HCT116 (cell line): ENCODE measurements around the gene EPHA4. TPM values are rescaled to one million over a fixed set of nuclear protein-coding genes. Genes with fewer than 3 reads are reported as not detected.

Experiments used
- ATAC-seq: fragments of 200-7000 bp; cut with Tn5 transposase; 2 replicates; pipeline ENCODE4 v1.9.1; 2020; ENCODE audit warnings: mild to moderate bottlenecking, moderate library complexity
- BruUV-seq: library from RNA; stranded (reverse); fragments of 400-500 nt; replicated peaks from 2 replicates; lab custom pipeline; 2021; lab: Mats Ljungman, UMichigan
- CTCF ChIA-PET: fragments of 300-600 bp; sonication (Branson Sonifier 250); formaldehyde crosslinking; loops from one replicate; lab custom pipeline; 2021; ENCODE audit warnings: antibody characterized with exemption; lab: Charles Lee
- POLR2A ChIA-PET: fragments of 300-600, 350-600 bp; sonication (Branson Sonifier 250); formaldehyde crosslinking; loops from one replicate; lab custom pipeline; 2021; ENCODE audit warnings: antibody characterized with exemption; lab: Charles Lee
- RAD21 ChIA-PET, 2 experiments: fragments of 300-600 bp; sonication (Branson Sonifier 250); formaldehyde crosslinking; loops; one replicate each; lab custom pipeline; 2023; ENCODE audit warnings: low total read pairs in 2 of 2; ENCODE audit not compliant: uncharacterized antibody in 2 of 2, unreplicated experiment in 2 of 2, low non-redundant PET in 1 of 2; lab: Charles Lee
- DNase-seq: peaks from one replicate; pipeline ENCODE4 v3.0.0-alpha.2; 2010; ENCODE audit warnings: low read depth, low spot score
- H2AFZ ChIP-seq: fragments of 200-600 bp; shearing (Covaris generic), sonication (generic); 2 replicates; pipeline ENCODE4 v1.6.1; 2017; ENCODE audit warnings: low read depth, mixed run types, mixed read lengths, antibody characterized with exemption, low read length; ENCODE audit not compliant: poor library complexity, severe bottlenecking
- H3K27ac ChIP-seq: 2 replicates; pipeline ENCODE4 v1.5.1; 2012; ENCODE audit warnings: low read depth, low read length
- H3K27me3 ChIP-seq: fragments of 200-600 bp; sonication (generic); 2 replicates; pipeline ENCODE4 v1.6.1; 2016; ENCODE audit warnings: mixed run types, low read length, mixed read lengths; ENCODE audit not compliant: insufficient read depth
- H3K36me3 ChIP-seq, 2 experiments: fragments of 200-500 bp in 1 of 2; fragments of 200-600 bp in 1 of 2; sonication (Bioruptor generic) in 1 of 2; sonication (generic) in 1 of 2; 2 replicates each; pipeline versions ENCODE4 v1.5.1 to v1.6.1; 2014 to 2016; ENCODE audit warnings: low read length in 2 of 2, inconsistent platforms in 1 of 2, mixed read lengths in 1 of 2, mixed run types in 1 of 2; ENCODE audit not compliant: insufficient read depth in 2 of 2, control insufficient read depth in 1 of 2
- H3K4me1 ChIP-seq, 2 experiments: fragments of 200-600 bp in 1 of 2; sonication (generic) in 1 of 2; 2 replicates each; pipeline versions ENCODE4 v1.5.1 to v1.6.1; 2012 to 2017; ENCODE audit warnings: low read length in 2 of 2, inconsistent platforms in 1 of 2, mild to moderate bottlenecking in 1 of 2, mixed read lengths in 1 of 2, mixed run types in 1 of 2, moderate library complexity in 1 of 2; ENCODE audit not compliant: insufficient read depth in 2 of 2, control insufficient read depth in 1 of 2
- H3K4me2 ChIP-seq: fragments of 200-600 bp; sonication (generic); 2 replicates; pipeline ENCODE4 v1.6.1; 2017; ENCODE audit warnings: mixed run types, low read length, mixed read lengths
- H3K4me3 ChIP-seq, 2 experiments: fragments of 200-600 bp in 1 of 2; sonication (generic) in 1 of 2; replicated peaks in 1 of 2; 2 replicates each; pipeline ENCODE4 v1.5.1; 2011 to 2016; ENCODE audit warnings: low read length in 2 of 2, control low read depth in 1 of 2, low read depth in 1 of 2, mild to moderate bottlenecking in 1 of 2, mixed read lengths in 1 of 2, mixed run types in 1 of 2
- H3K79me2 ChIP-seq: fragments of 200-600 bp; sonication (generic); 2 replicates; pipeline ENCODE4 v1.6.1; 2017; ENCODE audit warnings: mild to moderate bottlenecking, mixed run types, low read length, moderate library complexity, mixed read lengths; ENCODE audit not compliant: insufficient read depth
- H3K9ac ChIP-seq: fragments of 200-600 bp; sonication (generic); 2 replicates; pipeline ENCODE4 v1.6.1; 2016; ENCODE audit warnings: low read length, mixed read lengths
- H3K9me2 ChIP-seq: fragments of 200-600 bp; sonication (generic), shearing (Covaris generic); 2 replicates; pipeline ENCODE4 v1.6.1; 2017; ENCODE audit warnings: mixed run types, mild to moderate bottlenecking, moderate library complexity; ENCODE audit not compliant: insufficient read depth
- H3K9me3 ChIP-seq, 2 experiments: fragments of 200-500 bp in 1 of 2; fragments of 200-600 bp in 1 of 2; sonication (Bioruptor generic) in 1 of 2; sonication (generic) in 1 of 2; 2 replicates each; pipeline ENCODE4 v1.6.1; 2014 to 2017; ENCODE audit warnings: low read length in 2 of 2, mixed read lengths in 2 of 2, inconsistent platforms in 1 of 2, low read depth in 1 of 2, mild to moderate bottlenecking in 1 of 2, mixed run types in 1 of 2, moderate library complexity in 1 of 2; ENCODE audit not compliant: control insufficient read depth in 1 of 2, insufficient read depth in 1 of 2
- H4K20me1 ChIP-seq: fragments of 200-600 bp; sonication (generic), shearing (Covaris generic); 2 replicates; pipeline ENCODE4 v1.6.1; 2017; ENCODE audit warnings: mixed run types, mild to moderate bottlenecking, moderate library complexity; ENCODE audit not compliant: insufficient read depth
- CBX3 ChIP-seq: IDR thresholded peaks from 2 replicates; pipeline ENCODE4 v1.6.1; 2012; ENCODE audit warnings: low read depth
- EGR1 ChIP-seq: IDR thresholded peaks from 2 replicates; pipeline ENCODE4 v1.6.1; 2012; ENCODE audit warnings: low read depth
- ELF1 ChIP-seq: IDR thresholded peaks from 2 replicates; pipeline ENCODE4 v1.6.1; 2012; ENCODE audit warnings: low read depth, borderline replicate concordance
- EZH2 ChIP-seq: fragments of 200-600 bp; sonication (generic); IDR thresholded peaks from 2 replicates; pipeline ENCODE4 v1.6.1; 2017; ENCODE audit warnings: antibody characterized with exemption, mixed run types
- EZH2phosphoT487 ChIP-seq: fragments of 200-600 bp; IDR thresholded peaks from 2 replicates; pipeline ENCODE4 v1.6.1; 2018; ENCODE audit warnings: antibody characterized with exemption, borderline replicate concordance
- FOSL1 ChIP-seq: IDR thresholded peaks from 2 replicates; pipeline ENCODE4 v1.6.1; 2012; ENCODE audit warnings: low read depth
- MAX ChIP-seq: IDR thresholded peaks from 2 replicates; pipeline ENCODE4 v1.6.1; 2012
- RAD21 ChIP-seq: IDR thresholded peaks from 2 replicates; pipeline ENCODE4 v1.6.1; 2012; ENCODE audit warnings: low read depth, mild to moderate bottlenecking
- SIN3A ChIP-seq: IDR thresholded peaks from 2 replicates; pipeline ENCODE4 v1.6.1; 2012; ENCODE audit warnings: low read depth
- SRF ChIP-seq: IDR thresholded peaks from 2 replicates; pipeline ENCODE4 v1.6.1; 2012; ENCODE audit warnings: low read depth
- YY1 ChIP-seq: IDR thresholded peaks from 2 replicates; pipeline ENCODE4 v1.6.1; 2011; ENCODE audit warnings: low read length, low read depth, moderate library complexity, mild to moderate bottlenecking; ENCODE audit not compliant: insufficient replicate concordance; ENCODE audit errors: extremely low read depth
- ZFX ChIP-seq: fragments of 450-650 bp; IDR thresholded peaks from 2 replicates; pipeline ENCODE4 v1.6.1; 2017
- ZNF274 ChIP-seq: fragments of 200-500 bp; sonication (Bioruptor generic); IDR thresholded peaks from 2 replicates; pipeline ENCODE4 v1.6.1; 2014; ENCODE audit warnings: mild to moderate bottlenecking, low read depth, low read length, inconsistent platforms
- intact Hi-C: fragments of 100-400 bp; cut with micrococcal nuclease; formaldehyde crosslinking; loops from 2 replicates; pipeline ENCODE4 v1.10.0; 2022
- total RNA-seq: library from RNA; stranded (reverse); gene quantifications from one replicate; pipeline ENCODE4 v1.2.1, GENCODE V29; 2021; ENCODE audit not compliant: unreplicated experiment
- TF ChIP-seq, protein P1 (sequence below): IDR thresholded peaks from 2 replicates; pipeline ENCODE4 v1.6.1; 2012
- TF ChIP-seq, protein P2 (sequence below), 3 experiments: fragments of 200-600 bp in 1 of 3; sonication (generic) in 1 of 3; IDR thresholded peaks in 2 of 3; conservative IDR thresholded peaks in 1 of 3; 2 replicates each; pipeline ENCODE4 v1.5.1; 2012 to 2017; ENCODE audit warnings: low read depth in 2 of 3, low read length in 2 of 3, antibody characterized with exemption in 1 of 3, borderline replicate concordance in 1 of 3, control low read depth in 1 of 3, mild to moderate bottlenecking in 1 of 3, mixed read lengths in 1 of 3, mixed run types in 1 of 3, moderate library complexity in 1 of 3; ENCODE audit not compliant: insufficient read depth in 1 of 3

EPHA4 gene
- total RNA-seq, 1 experiment from 2014 or later, result 3.5 TPM

DNA sequence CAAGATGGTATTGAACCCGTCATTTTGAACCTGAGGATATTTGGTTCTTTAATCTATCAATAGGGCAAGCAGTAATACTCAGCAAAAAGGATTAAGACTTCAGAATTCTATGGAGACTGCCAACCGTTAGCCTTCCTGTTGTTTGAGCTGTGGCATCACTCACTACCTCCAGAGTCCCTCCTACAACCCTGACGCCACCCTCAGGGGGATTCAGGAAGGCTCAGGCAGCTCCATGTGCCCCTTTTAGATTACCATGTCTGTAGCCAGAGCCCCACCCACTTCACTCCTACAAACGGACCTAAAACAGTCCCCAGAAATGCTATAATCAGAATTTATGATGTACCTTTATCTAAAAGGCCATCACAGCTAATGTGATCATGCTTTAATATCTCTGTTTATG lies 172.9 kb downstream of the EPHA4 start:
- no peaks in the 10 kb centered on the region for H3K4me1 ChIP-seq
- H3K36me3 ChIP-seq, result no peaks in the 10 kb centered on the region
- no peak overlapping the region for H3K9ac ChIP-seq
- no peak for DNase-seq
- no peak for ATAC-seq
- no peaks in the 10 kb centered on the region for H3K9me2 ChIP-seq
- RAD21 ChIA-PET, result no interaction called here
- H3K79me2 ChIP-seq, result no peaks in the 10 kb centered on the region
- CTCF ChIA-PET, result no interaction called here
- H3K4me2 ChIP-seq, result no peak overlapping the region
- peaks cover 7% of the 10 kb centered on the region; the same call in 1 of the 2 replicates for H3K27me3 ChIP-seq
- TF ChIP-seq ZFX, result no peak
- no peak for TF ChIP-seq FOSL1
- no peak for TF ChIP-seq RAD21
- TF ChIP-seq SRF, result no peak
- no peak for TF ChIP-seq YY1
- no peak for TF ChIP-seq ELF1
- no peak for TF ChIP-seq ZNF274
- TF ChIP-seq CBX3, result no peak
- no peak for TF ChIP-seq EZH2phosphoT487
- no peak for TF ChIP-seq SIN3A
- no peak for TF ChIP-seq MAX
- no peak for TF ChIP-seq EZH2
- TF ChIP-seq, protein P1, sequence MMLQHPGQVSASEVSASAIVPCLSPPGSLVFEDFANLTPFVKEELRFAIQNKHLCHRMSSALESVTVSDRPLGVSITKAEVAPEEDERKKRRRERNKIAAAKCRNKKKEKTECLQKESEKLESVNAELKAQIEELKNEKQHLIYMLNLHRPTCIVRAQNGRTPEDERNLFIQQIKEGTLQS, result no peak
- TF ChIP-seq EGR1, result no peak
- TF ChIP-seq, protein P2, sequence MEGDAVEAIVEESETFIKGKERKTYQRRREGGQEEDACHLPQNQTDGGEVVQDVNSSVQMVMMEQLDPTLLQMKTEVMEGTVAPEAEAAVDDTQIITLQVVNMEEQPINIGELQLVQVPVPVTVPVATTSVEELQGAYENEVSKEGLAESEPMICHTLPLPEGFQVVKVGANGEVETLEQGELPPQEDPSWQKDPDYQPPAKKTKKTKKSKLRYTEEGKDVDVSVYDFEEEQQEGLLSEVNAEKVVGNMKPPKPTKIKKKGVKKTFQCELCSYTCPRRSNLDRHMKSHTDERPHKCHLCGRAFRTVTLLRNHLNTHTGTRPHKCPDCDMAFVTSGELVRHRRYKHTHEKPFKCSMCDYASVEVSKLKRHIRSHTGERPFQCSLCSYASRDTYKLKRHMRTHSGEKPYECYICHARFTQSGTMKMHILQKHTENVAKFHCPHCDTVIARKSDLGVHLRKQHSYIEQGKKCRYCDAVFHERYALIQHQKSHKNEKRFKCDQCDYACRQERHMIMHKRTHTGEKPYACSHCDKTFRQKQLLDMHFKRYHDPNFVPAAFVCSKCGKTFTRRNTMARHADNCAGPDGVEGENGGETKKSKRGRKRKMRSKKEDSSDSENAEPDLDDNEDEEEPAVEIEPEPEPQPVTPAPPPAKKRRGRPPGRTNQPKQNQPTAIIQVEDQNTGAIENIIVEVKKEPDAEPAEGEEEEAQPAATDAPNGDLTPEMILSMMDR (IDR thresholded peaks at IDR 0.05 in 2 of 3, conservative IDR thresholded peaks at IDR 0.05 in 1 of 3; ENCODE audit: borderline replicate concordance in 1 of 3, insufficient read depth in 1 of 3, low read depth in 2 of 3, low read length in 2 of 3), result no peak
- no peak overlapping the region for H2AFZ ChIP-seq
- no peaks in the 10 kb centered on the region for H4K20me1 ChIP-seq
- POLR2A ChIA-PET, result no interaction called here
- H3K27ac ChIP-seq, result no peak overlapping the region
- intact Hi-C loops, result no loop called here
- no peak overlapping the region for H3K4me3 ChIP-seq
- no peaks in the 10 kb centered on the region for H3K9me3 ChIP-seq
- BruUV-seq, result no TSS peak
